Inflammatory macrophage treated with lipopolysaccharide for 4 hours (primary cell): ENCODE results near the gene GDNF.
"Not testable (repeated sequence)": the region's sequence is repeated elsewhere in the genome, so short reads cannot be mapped to it uniquely, and the experiment has no call there.

Experiments used
- DNase-seq: peaks from one replicate; pipeline ENCODE4 v3.0.0-alpha.2; 2020

GDNF gene

GRCh38 chr5:37839407-37840052 lies at the start of gene GDNF:
TSS of gene GDNF (minus strand) at chr5:37840041. CDS start at chr5:37834796, 5,245 bp downstream.
- no peak for DNase-seq

GRCh38 chr5:37888476-37888875 lies 48.6 kb upstream of the GDNF start:
- DNase-seq: no peak

GRCh38 chr5:37886242-37886905 lies 46.5 kb upstream of the GDNF start:
- DNase-seq: no peak

GRCh38 chr5:37882636-37883035 lies 42.8 kb upstream of the GDNF start:
- no peak for DNase-seq

GRCh38 chr5:37881359-37881758 lies 41.5 kb upstream of the GDNF start:
- DNase-seq: no peak

- no peak for DNase-seq
These were observed 37.1 kb upstream of the GDNF start for GRCh38 chr5:37876943-37877342.

- no peak for DNase-seq
These were observed 36.4 kb upstream of the GDNF start for GRCh38 chr5:37876245-37876644.

- peak; percentile 0 for DNase-seq
These were observed 35.4 kb upstream of the GDNF start for GRCh38 chr5:37875051-37875787.

GRCh38 chr5:37873988-37874387 lies 34.1 kb upstream of the GDNF start:
- DNase-seq: no peak

- no peak for DNase-seq
These were observed 31.4 kb upstream of the GDNF start for GRCh38 chr5:37871023-37871815.

- no peak for DNase-seq
These were observed 29.4 kb upstream of the GDNF start for GRCh38 chr5:37869216-37869615.

GRCh38 chr5:37867654-37868053 lies 27.8 kb upstream of the GDNF start:
- DNase-seq: no peak

GRCh38 chr5:37862907-37863306 lies 23.1 kb upstream of the GDNF start:
- not testable (repeated sequence) for DNase-seq

- DNase-seq: no peak
These were observed 20.4 kb upstream of the GDNF start for GRCh38 chr5:37860206-37860605.

GRCh38 chr5:37859805-37860204 lies 20.0 kb upstream of the GDNF start:
- DNase-seq: peak; percentile 21

GRCh38 chr5:37858250-37858649 lies 18.4 kb upstream of the GDNF start:
- DNase-seq: no peak

- DNase-seq: no peak
These were observed 17.9 kb upstream of the GDNF start for GRCh38 chr5:37857696-37858095.

GRCh38 chr5:37855438-37855837 lies 15.6 kb upstream of the GDNF start:
- no peak for DNase-seq

GRCh38 chr5:37851305-37851704 lies 11.5 kb upstream of the GDNF start:
- no peak for DNase-seq

GRCh38 chr5:37850226-37850865 lies 10.5 kb upstream of the GDNF start:
- no peak for DNase-seq

GRCh38 chr5:37849641-37850040 lies 9.8 kb upstream of the GDNF start:
- DNase-seq: no peak

GRCh38 chr5:37847978-37848425 lies 8.2 kb upstream of the GDNF start:
- DNase-seq: no peak
